Measurements from ENCODE around the gene MRI1. TPM values are rescaled to one million over a fixed set of nuclear protein-coding genes. Genes with fewer than 3 reads are reported as not detected.
A peak's percentile ranks its signal among the peaks of the same experiment; 100 is the strongest.

The MRI1 gene
- total RNA-seq, 2 experiments from 2014 or later = 20.4 to 21.1 TPM

GRCh38 chr19:13817018-13817614 lies 52.8 kb downstream of the MRI1 start:
- ChIA-PET POLR2A (interaction anchor here (0.8 to 1.7 kb wide), 4 partner anchors 20 to 45 kb away, joined by 3 to 6 read pairs (median 4); no protein-coding TSS in a partner anchor), CTCF (no interaction called here)
- no peak for TF ChIP-seq CTCF (IDR thresholded peaks at IDR 0.05)
- Mint-ChIP-seq H3K4me3 (peak overlapping the region; percentile 30), H3K4me1 (ENCODE audit: low read depth) (peaks cover 13% of the 10 kb centered on the region), H3K36me3 (ENCODE audit: low read depth) (peaks cover 16% of the 10 kb centered on the region), H3K9me3 (no peaks in the 10 kb centered on the region), H3K27me3 (no peaks in the 10 kb centered on the region), H3K27ac (no peak overlapping the region)
- ATAC-seq (ENCODE audit: poor library complexity) (peak; percentile 26), DNase-seq (peak in 2 of 14 experiments; percentile 13 to 57)
- Histone ChIP-seq H3K27me3 (ENCODE audit: control insufficient read depth in 1 of 2, insufficient read depth in 2 of 2, low read length in 2 of 2) (no peaks in the 10 kb centered on the region), H3K27ac (ENCODE audit: low read depth in 1 of 2, low read length in 2 of 2) (no peak overlapping the region), H3K4me1 (ENCODE audit: insufficient read depth, low read length) (peaks cover 4% of the 10 kb centered on the region), H3K4me3 (ENCODE audit: low read length) (peak overlapping the region; percentile 12), H3K9me3 (ENCODE audit: control insufficient read depth in 1 of 2, insufficient read depth in 1 of 2, low read length in 2 of 2) (no peaks in the 10 kb centered on the region), H3K36me3 (ENCODE audit: insufficient read depth, low read length) (peaks cover 11% of the 10 kb centered on the region)
- intact Hi-C loops (cut with DNase I, micrococcal nuclease) = no loop called here

GRCh38 chr19:13817615-13818371 lies 53.5 kb downstream of the MRI1 start:
- POLR2A ChIA-PET = interaction anchor here (0.8 to 1.7 kb wide), 4 partner anchors 19 to 44 kb away, joined by 3 to 6 read pairs (median 4); no protein-coding TSS in a partner anchor
- Mint-ChIP-seq H3K27me3 (no peaks in the 10 kb centered on the region), H3K27ac (no peak overlapping the region), H3K36me3 (ENCODE audit: low read depth) (peaks cover 16% of the 10 kb centered on the region), H3K4me1 (ENCODE audit: low read depth) (peaks cover 13% of the 10 kb centered on the region), H3K9me3 (no peaks in the 10 kb centered on the region), H3K4me3 (peak overlapping the region; percentile 77)
- TF ChIP-seq CTCF (IDR thresholded peaks at IDR 0.05) = no peak
- peak; percentile 91 for ATAC-seq (ENCODE audit: poor library complexity)
- Histone ChIP-seq H3K27me3 (ENCODE audit: control insufficient read depth in 1 of 2, insufficient read depth in 2 of 2, low read length in 2 of 2) (no peaks in the 10 kb centered on the region), H3K36me3 (ENCODE audit: insufficient read depth, low read length) (peaks cover 10% of the 10 kb centered on the region), H3K9me3 (ENCODE audit: control insufficient read depth in 1 of 2, insufficient read depth in 1 of 2, low read length in 2 of 2) (no peaks in the 10 kb centered on the region), H3K4me1 (ENCODE audit: insufficient read depth, low read length) (peaks cover 4% of the 10 kb centered on the region), H3K4me3 (ENCODE audit: low read length) (peak overlapping the region; percentile 12), H3K27ac (ENCODE audit: low read depth in 1 of 2, low read length in 2 of 2) (no peak overlapping the region)
- peak in 7 of 14 experiments; percentile 43 to 66 (median 58) for DNase-seq
- intact Hi-C loops (cut with DNase I, micrococcal nuclease) = no loop called here
- CTCF ChIA-PET = no interaction called here

DNA sequence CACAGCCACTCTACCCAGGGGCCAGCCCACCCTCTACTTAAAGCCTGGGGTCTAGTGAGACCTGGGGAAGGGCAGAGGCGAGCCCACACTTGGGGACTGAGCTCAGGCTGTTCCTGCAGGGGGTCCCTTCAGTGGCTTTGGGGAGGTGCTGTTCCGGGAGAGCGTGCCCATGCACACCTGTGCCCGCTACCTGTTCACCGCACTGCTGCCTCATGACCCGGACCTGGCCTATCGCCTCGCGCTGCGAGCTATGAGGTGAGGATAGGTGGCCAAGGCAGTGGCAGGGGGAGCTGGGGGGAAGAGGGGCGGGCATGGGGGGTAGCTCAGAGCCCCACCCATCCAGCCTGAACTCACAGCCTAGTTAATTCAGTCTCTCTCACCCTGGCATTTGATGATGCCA lies 54.9 kb downstream of the MRI1 start:
- H3K4me1 Mint-ChIP-seq (ENCODE audit: low read depth) = peaks cover 13% of the 10 kb centered on the region
- H3K4me1 ChIP-seq (ENCODE audit: insufficient read depth, low read length) = peaks cover 4% of the 10 kb centered on the region
- POLR2A ChIA-PET = interaction anchor here (1.4 kb wide), 1 partner anchor 17 kb away, joined by 4 read pairs; no protein-coding TSS in a partner anchor
- H3K4me3 Mint-ChIP-seq = no peak overlapping the region
- intact Hi-C loops (cut with DNase I, micrococcal nuclease) = no loop called here
- no peak overlapping the region for H3K27ac Mint-ChIP-seq
- H3K36me3 ChIP-seq (ENCODE audit: insufficient read depth, low read length) = peaks cover 10% of the 10 kb centered on the region
- H3K27me3 Mint-ChIP-seq = no peaks in the 10 kb centered on the region
- ATAC-seq (ENCODE audit: poor library complexity) = no peak
- peaks cover 20% of the 10 kb centered on the region for H3K36me3 Mint-ChIP-seq (ENCODE audit: low read depth)
- H3K27me3 ChIP-seq (ENCODE audit: control insufficient read depth in 1 of 2, insufficient read depth in 2 of 2, low read length in 2 of 2) = no peaks in the 10 kb centered on the region
- DNase-seq = peak in 1 of 14 experiments; percentile 47
- no peak overlapping the region for H3K4me3 ChIP-seq (ENCODE audit: low read length)
- no peak for TF ChIP-seq CTCF (IDR thresholded peaks at IDR 0.05)
- H3K27ac ChIP-seq (ENCODE audit: low read depth in 1 of 2, low read length in 2 of 2) = no peak overlapping the region
- CTCF ChIA-PET = no interaction called here
- no peaks in the 10 kb centered on the region for H3K9me3 ChIP-seq (ENCODE audit: control insufficient read depth in 1 of 2, insufficient read depth in 1 of 2, low read length in 2 of 2)
- no peaks in the 10 kb centered on the region for H3K9me3 Mint-ChIP-seq
